ENCODE results near the gene EPG5.
"Not testable (repeated sequence)": the region's sequence is repeated elsewhere in the genome, so short reads cannot be mapped to it uniquely, and the experiment has no call there.

EPG5 gene

DNA sequence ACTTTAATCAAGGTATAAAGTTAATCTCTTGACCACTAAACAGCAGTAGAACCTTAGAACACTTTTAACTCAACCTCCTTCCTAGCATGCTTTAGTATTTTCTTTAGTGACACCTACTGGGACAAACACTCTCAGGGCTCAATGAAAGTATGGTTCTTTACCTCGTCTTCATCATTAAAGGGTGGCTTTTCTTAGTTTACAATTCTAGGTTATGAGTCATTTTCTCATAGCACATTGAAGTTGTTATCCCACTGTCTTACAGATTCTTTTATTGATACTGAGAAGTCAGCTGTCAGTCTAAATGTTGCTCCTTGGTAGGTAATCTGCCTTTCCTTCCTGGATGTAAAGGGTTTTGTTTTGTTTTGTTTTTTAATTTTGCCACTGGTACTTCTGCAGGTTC lies 103.7 kb downstream of the EPG5 start:
- DNase-seq, result no peak

DNA sequence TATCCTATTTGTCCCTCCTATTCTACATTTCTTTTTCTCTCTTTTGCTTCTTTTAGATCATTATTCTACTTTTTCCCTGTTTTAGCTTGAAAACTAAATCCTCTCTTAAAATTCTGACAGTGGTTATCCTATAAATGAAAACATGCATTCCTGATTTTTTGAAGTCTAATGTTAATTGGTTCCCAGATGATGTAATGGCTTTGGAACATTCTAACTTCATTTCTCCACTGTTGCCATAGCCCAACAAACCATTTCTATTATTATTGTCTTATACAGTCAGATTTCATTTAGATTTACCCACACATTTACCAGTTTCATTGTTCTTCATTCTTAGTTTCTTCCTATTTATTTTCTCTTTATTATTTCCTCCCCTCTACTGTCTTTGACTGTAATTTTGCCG lies 105.2 kb downstream of the EPG5 start:
- no peak for DNase-seq

DNA sequence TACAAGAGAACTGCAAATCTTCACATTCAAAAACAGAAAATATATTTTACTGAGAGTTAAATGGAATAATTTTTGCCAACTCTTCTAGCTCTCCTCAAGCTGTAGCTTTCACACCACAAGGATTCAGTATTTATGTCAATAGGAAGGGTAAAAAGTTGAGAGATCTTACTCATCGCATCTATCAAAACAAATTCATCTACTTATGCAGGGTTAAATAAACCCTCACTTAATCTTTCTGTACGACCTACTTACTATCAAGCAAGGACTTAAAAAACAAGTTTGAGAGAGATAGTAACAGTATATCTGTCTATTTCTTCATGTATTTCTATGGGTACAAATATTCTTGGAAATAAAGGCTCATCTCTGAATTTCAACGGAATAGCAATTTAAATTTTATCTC lies 106.2 kb downstream of the EPG5 start:
- no peak for DNase-seq

DNA sequence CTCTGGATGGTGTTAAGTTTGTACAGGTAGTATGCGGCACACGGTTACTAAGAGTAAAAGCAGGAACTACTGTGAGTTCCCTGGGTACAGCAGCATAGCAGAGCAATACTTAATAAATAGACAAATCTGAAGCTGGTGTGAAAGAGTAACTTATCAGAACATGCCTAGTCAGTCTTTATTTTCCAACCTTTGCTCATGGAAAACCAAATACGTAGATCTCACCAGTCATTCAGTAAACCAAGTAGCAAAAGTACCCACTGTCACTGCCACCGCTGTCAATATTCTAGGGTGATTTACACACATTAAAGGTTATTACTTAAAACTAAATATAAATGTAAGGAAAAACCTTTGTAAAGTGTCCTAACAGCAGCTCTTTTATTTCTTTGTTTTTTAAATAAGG lies 106.6 kb downstream of the EPG5 start:
- DNase-seq, result no peak

DNA sequence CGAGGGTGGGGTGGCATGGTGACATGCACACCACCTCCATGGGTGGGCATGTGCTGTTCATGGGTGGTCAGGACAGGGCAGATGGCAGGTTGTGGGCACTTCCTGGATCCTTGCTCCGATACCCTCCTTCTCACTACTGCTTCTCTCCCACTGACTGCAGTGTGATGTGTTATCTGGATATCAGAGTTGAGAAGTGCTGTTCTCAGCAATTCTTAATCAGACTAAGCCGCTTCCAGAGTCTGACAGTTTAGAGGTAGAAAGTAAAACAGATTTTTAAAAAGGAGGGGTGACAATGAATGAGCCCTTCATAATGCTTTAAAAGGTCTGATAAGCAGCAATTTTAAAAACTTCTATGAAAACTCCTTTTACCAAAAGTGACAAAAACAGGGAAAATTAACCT lies 107.8 kb downstream of the EPG5 start:
- no peak for DNase-seq

DNA sequence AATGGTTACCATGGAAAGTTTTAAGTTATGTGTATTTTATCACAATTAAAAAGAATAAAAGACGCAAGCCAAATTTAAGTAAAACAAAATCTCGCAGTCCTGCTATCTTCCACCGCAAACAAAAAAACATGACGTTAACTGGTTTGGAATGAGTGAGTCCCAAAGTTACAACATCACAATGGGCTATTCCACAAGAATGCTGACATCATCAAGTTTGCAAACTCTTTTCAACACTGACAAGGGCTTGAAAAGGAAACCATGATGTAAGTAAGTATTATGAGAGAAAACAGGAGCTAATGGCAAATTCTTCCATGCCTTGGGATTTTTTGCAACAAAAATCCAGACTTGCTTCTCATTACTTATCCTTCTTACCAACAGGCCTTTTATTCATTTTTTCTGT lies 110.6 kb downstream of the EPG5 start:
- no peak for DNase-seq

DNA sequence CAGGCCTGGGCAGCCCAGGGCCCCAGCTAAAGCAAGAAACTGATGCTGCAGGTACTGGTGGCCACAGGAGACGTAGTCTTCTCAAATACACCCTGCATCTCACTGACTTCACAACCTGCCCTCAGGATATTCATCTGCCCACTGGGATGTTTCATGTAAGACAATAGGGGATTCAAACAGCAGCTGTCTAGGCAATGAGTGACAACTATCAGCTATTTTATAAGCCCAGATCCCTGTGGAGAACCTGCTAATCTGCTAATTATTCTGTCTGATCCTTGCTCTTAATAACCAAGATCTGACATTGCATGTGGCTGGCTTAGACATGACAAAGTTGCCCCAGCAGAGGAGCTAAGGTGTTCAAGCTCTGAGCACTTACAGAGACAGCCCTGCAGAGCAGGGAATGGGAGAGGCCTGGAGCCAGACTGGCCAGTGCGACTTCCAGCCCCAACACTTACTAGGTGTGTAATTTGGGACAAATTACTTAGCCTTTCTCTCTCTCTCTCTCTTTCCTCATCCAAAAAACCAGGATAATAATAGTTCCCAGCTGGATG lies 113.0 kb downstream of the EPG5 start:
- no peak for DNase-seq

DNA sequence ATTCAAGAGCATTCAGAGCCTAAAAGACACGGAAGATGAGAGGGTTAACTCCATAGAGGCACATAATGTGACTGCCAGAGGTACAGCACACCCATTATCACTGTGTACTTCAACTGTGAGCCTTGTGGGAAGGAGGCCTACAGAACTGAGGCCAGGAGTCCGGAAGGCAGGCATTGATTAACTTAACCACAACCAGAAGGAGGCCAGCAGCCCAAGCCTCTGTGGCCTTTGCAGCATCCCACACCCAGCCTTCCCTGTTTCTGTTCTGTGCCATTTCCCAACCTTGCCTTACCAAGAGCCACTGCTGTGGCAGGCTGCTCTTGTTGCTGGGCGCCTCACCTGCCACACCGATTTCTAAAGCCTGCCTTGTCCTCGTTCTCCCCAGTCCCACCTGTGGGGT lies 114.5 kb downstream of the EPG5 start:
- DNase-seq, result no peak

DNA sequence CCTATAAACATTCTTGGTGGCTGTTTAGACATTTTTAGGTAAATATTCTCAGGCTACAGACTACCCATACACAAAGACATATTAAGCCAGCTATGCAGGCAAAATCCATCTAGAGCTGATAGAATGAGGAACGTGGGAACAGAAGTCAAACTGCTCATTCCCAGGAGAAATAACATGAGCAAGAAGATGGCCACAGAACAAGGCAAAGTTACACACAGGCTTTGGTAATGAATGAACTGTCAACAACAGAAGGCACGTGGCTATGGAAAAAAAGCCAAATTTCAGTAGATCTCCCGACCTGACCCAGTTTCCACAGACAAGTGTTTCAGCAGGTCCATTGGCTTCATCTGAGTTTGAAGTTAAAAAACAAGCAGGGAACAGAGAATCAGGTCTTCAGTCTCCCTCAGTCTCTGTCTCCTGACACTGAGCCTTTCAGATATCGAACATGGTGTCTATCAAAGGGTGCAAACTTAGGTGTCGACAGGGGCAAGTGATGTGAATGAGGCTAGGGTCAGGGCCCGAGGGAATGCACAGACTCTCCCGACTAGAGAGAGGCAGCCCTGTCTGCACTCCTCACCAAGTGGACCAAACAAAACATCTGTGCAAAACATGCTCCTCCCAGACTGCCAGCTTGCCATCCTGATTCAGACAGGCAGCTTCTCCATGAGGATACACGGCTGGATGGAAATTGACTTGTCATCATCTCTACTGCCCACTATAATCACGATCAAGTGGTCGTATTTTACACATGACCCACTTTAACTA lies 115.8 kb downstream of the EPG5 start:
- no peak for DNase-seq

DNA sequence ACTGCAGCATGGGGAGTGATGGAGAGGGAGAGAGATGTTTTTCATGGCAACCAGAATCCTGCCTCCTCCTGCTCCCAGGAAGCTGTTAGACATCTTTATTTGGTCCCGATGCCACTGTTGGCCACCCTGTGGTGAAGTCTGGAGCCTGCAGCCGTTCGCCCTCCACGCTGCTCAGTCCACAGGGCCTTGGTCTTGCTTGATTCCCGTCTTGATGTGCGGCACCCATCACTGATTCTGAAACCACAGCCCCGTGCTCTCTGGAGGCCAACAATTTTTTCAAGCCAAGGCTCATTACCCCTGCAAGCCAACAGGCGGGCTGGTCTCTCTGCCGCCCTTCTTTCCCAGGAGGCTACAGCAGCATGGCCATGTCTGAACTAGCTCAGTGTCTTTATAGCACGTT lies 117.1 kb downstream of the EPG5 start:
- DNase-seq, result no peak

DNA sequence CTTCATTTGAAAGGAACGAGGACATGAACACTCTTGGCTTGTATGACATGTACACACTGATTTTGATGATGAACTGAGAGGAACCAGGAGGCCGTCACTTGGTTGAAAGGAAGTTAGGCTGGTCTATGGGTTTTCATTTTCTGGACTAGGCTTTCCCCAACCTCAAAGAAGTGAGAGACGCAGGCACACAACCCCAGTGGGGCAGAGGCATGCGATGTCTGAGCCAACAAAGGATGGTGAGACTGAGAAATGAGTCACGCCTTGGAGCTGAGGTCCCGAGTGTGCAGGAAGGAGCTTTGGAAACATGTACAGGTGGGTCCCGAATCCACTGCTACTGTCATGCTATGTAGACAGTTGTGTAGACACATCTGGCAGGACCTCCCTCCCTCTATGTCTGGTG lies 117.6 kb downstream of the EPG5 start:
- DNase-seq, result no peak

DNA sequence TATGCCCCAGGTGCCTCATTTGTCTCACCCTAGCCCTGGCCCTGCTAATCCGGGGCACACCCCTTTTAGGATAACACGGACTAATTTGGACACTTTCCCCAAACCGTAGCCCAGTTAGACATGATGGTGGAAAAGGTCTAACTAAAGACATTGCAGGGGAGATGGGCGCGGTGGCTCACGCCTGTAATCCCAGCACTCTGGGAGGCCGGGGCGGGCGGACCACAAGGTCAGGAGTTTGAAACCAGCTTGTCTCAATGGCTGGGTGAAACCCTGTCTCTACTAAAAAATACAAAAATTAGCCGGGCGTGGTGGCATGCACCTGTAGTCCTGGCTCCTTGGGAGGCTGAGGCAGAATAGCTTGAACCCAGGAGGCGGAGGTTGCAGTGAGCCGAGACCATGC lies 118.5 kb downstream of the EPG5 start:
- DNase-seq, result not testable (repeated sequence)

DNA sequence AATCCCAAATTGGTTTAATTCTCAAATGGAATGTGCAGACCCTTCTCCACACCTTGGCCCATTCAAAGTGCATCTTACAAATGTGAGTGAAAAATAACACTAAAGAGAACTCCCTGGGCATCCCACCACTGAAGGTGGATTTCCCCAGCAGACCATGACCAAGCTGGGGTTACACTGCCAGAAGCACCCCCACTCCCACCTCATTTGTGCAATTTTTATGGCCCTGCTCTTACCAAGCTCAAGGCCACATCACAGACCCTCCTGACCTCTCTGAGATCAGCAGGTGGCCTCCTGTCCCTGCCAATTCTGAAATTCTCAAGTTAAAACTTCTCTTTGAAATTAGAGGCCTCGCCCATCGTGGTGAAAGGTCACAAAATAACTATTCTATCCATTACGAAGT lies 120.0 kb downstream of the EPG5 start:
- no peak for DNase-seq

DNA sequence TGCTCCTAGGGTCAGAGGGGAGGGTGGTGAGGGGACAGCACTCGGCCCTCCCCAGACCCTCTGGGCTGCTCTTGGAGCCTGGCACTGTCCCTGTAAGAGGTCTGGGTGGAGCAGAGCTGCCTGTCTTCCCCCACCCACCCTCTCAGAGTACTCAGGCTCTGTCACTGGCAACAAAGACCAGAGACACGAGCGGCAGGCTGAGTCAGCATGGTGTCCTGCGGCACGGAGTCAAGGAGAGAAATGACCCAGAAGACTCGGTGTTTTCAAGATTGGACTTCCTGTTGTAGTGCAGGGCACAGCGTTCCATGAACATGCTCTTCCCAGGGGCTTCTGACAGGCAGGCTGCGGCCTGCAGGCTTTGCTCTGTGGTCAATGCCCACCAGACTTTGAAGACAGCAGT lies 121.7 kb downstream of the EPG5 start:
- no peak for DNase-seq

DNA sequence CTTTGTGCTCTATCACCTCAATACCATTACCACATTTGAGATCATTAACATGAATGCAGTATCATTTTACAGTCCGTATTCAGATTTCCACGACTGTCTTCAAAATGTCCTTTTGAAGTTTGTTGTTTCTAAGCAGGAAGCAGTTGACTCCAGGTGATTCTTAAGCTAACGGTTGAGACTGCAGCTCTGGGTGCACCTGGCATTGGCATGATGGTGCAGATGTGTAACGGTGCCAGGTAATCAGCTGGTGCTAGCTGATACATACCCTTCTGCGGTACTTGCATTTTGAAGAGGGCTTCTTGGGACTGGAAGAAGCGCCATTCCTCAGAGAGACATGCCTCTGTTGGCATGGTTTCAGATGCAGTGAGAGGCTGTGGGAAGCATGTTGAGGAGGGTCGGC lies 122.2 kb downstream of the EPG5 start:
- DNase-seq, result no peak

DNA sequence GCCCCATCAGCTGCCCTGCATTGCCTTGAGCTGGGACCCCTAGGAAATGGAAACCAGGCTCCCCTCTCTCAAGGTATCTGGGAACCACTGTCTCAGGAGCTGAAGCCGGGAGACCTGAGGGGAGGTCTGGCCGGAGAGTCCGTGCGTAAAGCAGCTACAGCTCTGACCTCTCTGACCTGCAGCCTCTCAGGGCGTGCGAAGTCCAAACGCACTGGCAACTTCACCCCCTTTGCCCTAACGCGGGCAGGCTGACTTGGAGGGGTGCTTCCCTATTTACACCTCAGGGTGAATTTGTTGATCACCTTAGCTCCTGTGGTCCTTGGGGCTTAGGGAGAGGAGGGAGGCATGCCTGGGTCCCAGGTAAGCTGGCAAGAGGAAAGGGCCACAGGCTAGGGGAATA lies 124.1 kb downstream of the EPG5 start:
- no peak for DNase-seq

DNA sequence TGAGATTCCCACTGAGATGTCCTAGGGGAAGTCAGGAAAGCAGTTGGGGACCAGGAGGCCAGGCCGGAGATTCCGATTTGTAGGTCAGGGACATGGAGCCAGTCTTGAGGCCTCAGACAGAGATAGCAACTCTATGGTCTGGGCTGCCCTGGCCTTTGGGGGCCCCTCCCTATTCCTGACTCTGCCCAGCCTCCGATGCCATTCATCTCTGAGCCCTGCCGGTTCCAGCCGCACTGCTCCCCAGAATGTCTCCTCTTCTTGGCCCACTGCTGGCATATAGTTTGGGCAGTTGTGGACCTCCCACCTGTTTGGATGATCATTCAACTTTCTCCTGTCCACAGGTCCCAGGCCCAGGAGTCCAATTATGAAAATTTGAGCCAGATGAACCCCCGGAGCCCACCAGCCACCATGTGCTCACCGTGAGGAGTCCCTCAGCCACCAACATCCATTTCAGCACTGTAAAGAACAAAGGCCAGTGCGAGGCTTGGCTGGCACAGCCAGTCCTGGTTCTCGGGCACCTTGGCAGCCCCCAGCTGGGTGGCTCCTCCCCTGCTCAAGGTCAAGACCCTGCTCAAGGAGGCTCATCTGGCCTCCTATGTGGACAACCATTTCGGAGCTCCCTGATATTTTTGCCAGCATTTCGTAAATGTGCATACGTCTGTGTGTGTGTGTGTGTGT lies 125.2 kb downstream of the EPG5 start:
- DNase-seq, result no peak

DNA sequence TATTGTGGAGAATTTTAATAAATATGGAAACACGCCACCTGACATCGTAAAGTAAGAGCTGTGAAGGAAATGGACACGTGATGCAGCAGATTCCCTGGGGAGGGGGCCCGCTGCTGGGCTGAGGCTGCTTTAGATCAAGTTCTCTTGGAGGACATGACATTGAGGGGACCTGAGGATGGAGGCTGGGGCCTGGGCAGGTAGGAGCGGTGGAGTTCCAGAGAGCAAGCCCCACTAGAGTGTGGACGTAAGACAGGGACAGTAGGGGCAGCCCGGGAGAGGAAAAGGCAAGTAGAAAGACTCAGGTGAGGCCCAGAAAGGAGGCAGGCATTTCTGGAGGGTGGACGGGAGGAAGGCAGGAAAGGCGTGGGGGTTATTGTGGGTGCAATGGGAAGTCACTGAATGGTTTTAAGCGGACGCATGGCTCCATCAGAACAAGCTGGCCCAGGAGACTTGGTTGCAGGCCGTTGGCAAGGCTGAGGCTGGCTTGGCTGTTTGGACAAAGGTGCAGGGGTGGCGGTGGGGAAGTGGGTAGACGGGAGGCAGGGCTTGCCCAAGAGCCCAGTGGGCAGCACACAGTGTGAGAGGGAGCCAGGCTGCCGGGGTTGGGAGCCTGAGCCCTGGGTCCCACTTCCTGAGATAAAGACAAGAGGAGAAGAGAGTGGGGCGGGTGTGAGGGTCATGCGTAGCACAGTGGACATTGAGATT lies 125.9 kb downstream of the EPG5 start:
- DNase-seq, result no peak

DNA sequence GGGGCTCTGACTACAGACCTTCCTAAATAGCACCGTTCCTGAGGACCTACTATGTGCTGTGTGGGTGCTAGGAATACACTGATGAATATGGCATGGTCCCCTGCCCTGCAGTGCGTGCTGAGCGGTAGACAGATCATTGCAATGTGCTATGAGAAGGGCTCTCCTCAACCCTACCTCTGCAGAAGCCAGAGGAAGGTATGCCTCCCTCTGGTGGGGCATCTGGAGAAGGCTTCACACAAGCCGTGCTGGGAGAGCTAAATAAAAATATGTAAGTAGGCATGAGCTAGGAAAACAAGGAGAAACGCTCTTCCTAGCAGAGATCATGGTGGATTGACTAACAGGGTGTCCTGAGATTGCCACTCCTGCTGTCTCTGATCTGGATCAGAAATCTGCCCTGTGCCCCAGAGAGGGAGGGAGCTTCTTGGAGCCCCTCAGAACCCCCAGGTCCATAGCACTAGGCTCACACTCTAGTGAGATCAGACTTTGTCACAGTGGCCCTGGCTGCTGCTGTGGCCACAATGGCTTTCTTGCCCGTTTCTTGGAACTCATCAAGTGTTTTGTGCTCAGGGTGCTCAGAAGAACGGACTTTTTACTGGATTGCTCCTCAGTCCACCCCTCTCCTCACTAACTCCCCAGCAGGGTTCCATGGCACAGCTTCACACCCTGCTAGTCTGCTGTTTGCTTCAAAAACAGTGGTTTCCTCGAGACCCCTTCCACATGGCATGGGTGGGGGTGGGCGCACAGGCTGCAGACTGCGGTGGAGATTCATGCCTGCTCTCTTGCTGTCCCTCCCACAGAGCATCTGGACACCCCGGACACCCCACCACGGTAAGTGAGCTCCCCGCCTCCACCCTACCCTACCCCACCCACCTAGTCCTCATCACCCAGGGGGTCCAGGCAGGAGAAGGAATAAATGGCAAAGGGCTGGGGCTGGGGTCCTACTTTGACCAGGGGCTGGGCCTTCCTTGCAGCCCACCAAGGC lies 127.4 kb downstream of the EPG5 start:
- no peak for DNase-seq

DNA sequence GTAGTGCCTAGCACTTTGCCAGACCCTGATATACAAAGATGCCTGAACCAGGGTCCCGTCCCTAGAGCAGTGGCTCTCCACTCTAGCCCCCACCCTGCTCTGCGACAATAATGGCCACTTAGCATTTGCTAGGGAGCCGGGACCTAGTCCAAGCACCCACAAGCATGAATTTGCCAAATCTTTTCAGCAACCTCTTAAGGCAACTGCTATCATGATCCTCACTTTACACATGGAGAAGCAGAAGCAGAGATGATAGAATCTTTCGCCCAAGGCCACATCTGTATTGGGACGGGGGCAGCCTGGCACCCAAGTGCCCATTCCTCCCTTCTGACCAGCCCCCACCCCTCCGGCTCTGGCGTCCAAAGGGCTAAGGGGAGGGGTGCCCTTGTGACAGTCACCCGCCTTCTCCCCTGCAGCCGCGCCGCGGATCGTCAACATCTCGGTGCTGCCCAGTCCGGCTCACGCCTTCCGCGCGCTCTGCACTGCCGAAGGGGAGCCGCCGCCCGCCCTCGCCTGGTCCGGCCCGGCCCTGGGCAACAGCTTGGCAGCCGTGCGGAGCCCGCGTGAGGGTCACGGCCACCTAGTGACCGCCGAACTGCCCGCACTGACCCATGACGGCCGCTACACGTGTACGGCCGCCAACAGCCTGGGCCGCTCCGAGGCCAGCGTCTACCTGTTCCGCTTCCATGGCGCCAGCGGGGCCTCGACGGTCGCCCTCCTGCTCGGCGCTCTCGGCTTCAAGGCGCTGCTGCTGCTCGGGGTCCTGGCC lies 128.6 kb downstream of the EPG5 start:
- DNase-seq, result no peak

DNA sequence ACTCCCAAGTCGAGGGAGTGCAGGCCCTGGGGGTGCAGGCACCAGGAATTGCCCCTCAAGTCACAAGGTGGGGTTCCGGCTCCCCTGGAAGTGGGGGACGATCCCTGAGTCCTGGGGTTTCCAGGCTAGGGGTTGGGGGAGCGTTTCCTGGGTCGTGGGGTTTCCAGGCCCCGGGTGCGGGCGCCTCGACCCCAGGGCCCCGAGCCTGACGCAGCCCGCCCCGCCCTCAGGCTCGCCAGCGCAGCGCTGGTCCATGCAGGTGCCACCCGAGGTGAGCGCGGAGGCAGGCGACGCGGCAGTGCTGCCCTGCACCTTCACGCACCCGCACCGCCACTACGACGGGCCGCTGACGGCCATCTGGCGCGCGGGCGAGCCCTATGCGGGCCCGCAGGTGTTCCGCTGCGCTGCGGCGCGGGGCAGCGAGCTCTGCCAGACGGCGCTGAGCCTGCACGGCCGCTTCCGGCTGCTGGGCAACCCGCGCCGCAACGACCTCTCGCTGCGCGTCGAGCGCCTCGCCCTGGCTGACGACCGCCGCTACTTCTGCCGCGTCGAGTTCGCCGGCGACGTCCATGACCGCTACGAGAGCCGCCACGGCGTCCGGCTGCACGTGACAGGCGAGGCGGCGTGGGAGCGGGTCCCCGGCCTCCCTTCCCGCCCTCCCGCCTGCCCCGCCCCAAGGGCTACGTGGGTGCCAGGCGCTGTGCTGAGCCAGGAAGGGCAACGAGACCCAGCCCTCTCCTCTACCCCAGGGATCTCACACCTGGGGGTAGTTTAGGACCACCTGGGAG lies 129.7 kb downstream of the EPG5 start:
- DNase-seq, result peak; percentile 46
